GM18519 (cell line): Measurements from ENCODE around the gene RENBP.

Experiments used
- ATAC-seq: cut with Tn5 transposase; IDR thresholded peaks from one replicate; pipeline ENCODE4 v1.9.1; 2021; ENCODE audit warnings: mild to moderate bottlenecking, moderate library complexity; ENCODE audit not compliant: unreplicated experiment, low FRiP score

The RENBP gene

GRCh38 chrX:153924149-153924861, 20.1 kb downstream of the RENBP start:
- no peak for ATAC-seq

- ATAC-seq: no peak
Observed at GRCh38 chrX:153922932-153923857, 21.2 kb downstream of the RENBP start.

- ATAC-seq: no peak
Observed at GRCh38 chrX:153921511-153922446, 22.7 kb downstream of the RENBP start.

GRCh38 chrX:153921070-153921469, 23.4 kb downstream of the RENBP start:
- ATAC-seq: no peak

- ATAC-seq: no peak
Observed at GRCh38 chrX:153920546-153920945, 23.9 kb downstream of the RENBP start.

- ATAC-seq: no peak
Observed at GRCh38 chrX:153919281-153919680, 25.2 kb downstream of the RENBP start.

- ATAC-seq: no peak
Observed at GRCh38 chrX:153917869-153918268, 26.6 kb downstream of the RENBP start.

GRCh38 chrX:153913701-153914100, 30.7 kb downstream of the RENBP start:
- no peak for ATAC-seq

GRCh38 chrX:153913211-153913610, 31.2 kb downstream of the RENBP start:
- ATAC-seq: no peak

- no peak for ATAC-seq
Observed at GRCh38 chrX:153911798-153912197, 32.6 kb downstream of the RENBP start.

- no peak for ATAC-seq
Observed at GRCh38 chrX:153910446-153910845, 34.0 kb downstream of the RENBP start.

- ATAC-seq: no peak
Observed at GRCh38 chrX:153909980-153910360, 34.5 kb downstream of the RENBP start.

- ATAC-seq: no peak
Observed at GRCh38 chrX:153909024-153909979, 35.1 kb downstream of the RENBP start.

GRCh38 chrX:153908219-153908860, 36.1 kb downstream of the RENBP start:
- no peak for ATAC-seq

GRCh38 chrX:153907456-153907855, 37.0 kb downstream of the RENBP start:
- no peak for ATAC-seq

GRCh38 chrX:153906126-153906917, 38.1 kb downstream of the RENBP start:
- no peak for ATAC-seq

- no peak for ATAC-seq
Observed at GRCh38 chrX:153905481-153906095, 38.9 kb downstream of the RENBP start.
